ENCODE data around the gene COL25A1. TPM values are rescaled to one million over a fixed set of nuclear protein-coding genes. Genes with fewer than 3 reads are reported as not detected.

The COL25A1 gene
- total RNA-seq, 6 donors from 2014 or later = 0.15 to 0.79 (median 0.27) TPM; not detected in 2

GRCh38 chr4:109164011-109164410 lies 138.4 kb downstream of the COL25A1 start:
- no peaks in the 10 kb centered on the region for H3K36me3 ChIP-seq
- no peak overlapping the region for H3K27ac ChIP-seq
- ATAC-seq (ENCODE audit: low FRiP score in 2 of 2) (no peak), DNase-seq (peak in 1 of 2 donors; percentile 25)
- no peaks in the 10 kb centered on the region for H3K4me1 ChIP-seq
- H3K4me3 ChIP-seq = no peak overlapping the region
- H3K9me3 ChIP-seq = no peaks in the 10 kb centered on the region
- H3K27me3 ChIP-seq = no peaks in the 10 kb centered on the region
- TF ChIP-seq POLR2A (IDR thresholded peaks at IDR 0.05) (no peak), POLR2AphosphoS5 (IDR thresholded peaks at IDR 0.05) (no peak), CTCF (IDR thresholded peaks at IDR 0.05) (no peak), EP300 (IDR thresholded peaks at IDR 0.05) (no peak)

- TF ChIP-seq POLR2AphosphoS5 (IDR thresholded peaks at IDR 0.05) (no peak), CTCF (IDR thresholded peaks at IDR 0.05) (no peak), EP300 (IDR thresholded peaks at IDR 0.05) (no peak), POLR2A (IDR thresholded peaks at IDR 0.05) (no peak)
- H3K27ac ChIP-seq = no peak overlapping the region
- no peak overlapping the region for H3K4me3 ChIP-seq
- no peaks in the 10 kb centered on the region for H3K36me3 ChIP-seq
- DNase-seq = no peak
- H3K4me1 ChIP-seq = no peaks in the 10 kb centered on the region
- H3K27me3 ChIP-seq = no peaks in the 10 kb centered on the region
- no peaks in the 10 kb centered on the region for H3K9me3 ChIP-seq
- no peak for ATAC-seq (ENCODE audit: low FRiP score in 2 of 2)
Observed at GRCh38 chr4:109163493-109163892, 139.0 kb downstream of the COL25A1 start.

- ATAC-seq (ENCODE audit: low FRiP score in 2 of 2) (no peak), DNase-seq (no peak)
- TF ChIP-seq POLR2A (IDR thresholded peaks at IDR 0.05) (no peak), CTCF (IDR thresholded peaks at IDR 0.05) (no peak), EP300 (IDR thresholded peaks at IDR 0.05) (no peak), POLR2AphosphoS5 (IDR thresholded peaks at IDR 0.05) (no peak)
- Histone ChIP-seq H3K27ac (no peak overlapping the region), H3K4me1 (no peaks in the 10 kb centered on the region), H3K27me3 (no peaks in the 10 kb centered on the region), H3K4me3 (no peak overlapping the region), H3K36me3 (no peaks in the 10 kb centered on the region), H3K9me3 (no peaks in the 10 kb centered on the region)
- 92 to 94% methylated on average over 3 of the region's 3 CpGs for WGBS, 2 donors
Observed at GRCh38 chr4:109162759-109163158, 139.7 kb downstream of the COL25A1 start.

GRCh38 chr4:109160494-109160893 lies 142.0 kb downstream of the COL25A1 start:
- Histone ChIP-seq H3K27ac (no peak overlapping the region), H3K4me3 (no peak overlapping the region), H3K36me3 (no peaks in the 10 kb centered on the region), H3K27me3 (no peaks in the 10 kb centered on the region), H3K4me1 (no peaks in the 10 kb centered on the region), H3K9me3 (no peaks in the 10 kb centered on the region)
- TF ChIP-seq POLR2A (IDR thresholded peaks at IDR 0.05) (no peak), POLR2AphosphoS5 (IDR thresholded peaks at IDR 0.05) (no peak), EP300 (IDR thresholded peaks at IDR 0.05) (no peak), CTCF (IDR thresholded peaks at IDR 0.05) (no peak)
- 85 to 87% methylated on average over 4 of the region's 4 CpGs for WGBS, 2 donors
- ATAC-seq (ENCODE audit: low FRiP score in 2 of 2) (no peak), DNase-seq (no peak)

- Histone ChIP-seq H3K36me3 (no peaks in the 10 kb centered on the region), H3K4me1 (no peaks in the 10 kb centered on the region), H3K27me3 (no peaks in the 10 kb centered on the region), H3K27ac (no peak overlapping the region), H3K9me3 (no peaks in the 10 kb centered on the region), H3K4me3 (no peak overlapping the region)
- TF ChIP-seq CTCF (IDR thresholded peaks at IDR 0.05) = no peak
- no peak for TF ChIP-seq POLR2A (IDR thresholded peaks at IDR 0.05)
- TF ChIP-seq POLR2AphosphoS5 (IDR thresholded peaks at IDR 0.05) = no peak
- WGBS, 2 donors = 92 to 94% methylated on average over 7 of the region's 7 CpGs
- ATAC-seq (ENCODE audit: low FRiP score in 2 of 2) (no peak), DNase-seq (peak in 1 of 2 donors; percentile 11)
Observed at GRCh38 chr4:109157696-109158095, 144.8 kb downstream of the COL25A1 start.

All from upper lobe of left lung (tissue), 6 donors.